Smooth muscle cell (in vitro differentiated cells): ENCODE results near the gene LDLRAD4. TPM values are rescaled to one million over a fixed set of nuclear protein-coding genes. Genes with fewer than 3 reads are reported as not detected.

Source experiments
- DNase-seq: peaks from one replicate; lab custom pipeline; 2025; ENCODE audit not compliant: unreplicated experiment; lab: John Stamatoyannopoulos, UW
- H2AFZ ChIP-seq: fragments of 200-600 bp; sonication (generic); 2 replicates; pipeline ENCODE4 v1.6.0; 2016; ENCODE audit warnings: antibody characterized with exemption, low read depth, mild to moderate bottlenecking
- H3F3A ChIP-seq: fragments of 200-600 bp; sonication (generic); 2 replicates; pipeline ENCODE4 v1.6.0; 2017; ENCODE audit warnings: antibody characterized with exemption, low read depth
- H3K27ac ChIP-seq: fragments of 200-600 bp; sonication (generic); 2 replicates; pipeline ENCODE4 v1.5.1; 2016; ENCODE audit warnings: low read depth, mild to moderate bottlenecking
- H3K27me3 ChIP-seq: fragments of 200-600 bp; sonication (generic); 2 replicates; pipeline ENCODE4 v1.6.1; 2016; ENCODE audit warnings: low read depth, mild to moderate bottlenecking
- H3K36me3 ChIP-seq: fragments of 200-600 bp; sonication (generic); 2 replicates; pipeline ENCODE4 v1.5.1; 2016; ENCODE audit warnings: low read depth
- H3K4me1 ChIP-seq: fragments of 200-600 bp; sonication (generic); 2 replicates; pipeline ENCODE4 v1.5.1; 2016; ENCODE audit warnings: low read depth
- H3K4me2 ChIP-seq: fragments of 200-600 bp; sonication (generic); 2 replicates; pipeline ENCODE4 v1.6.0; 2016; ENCODE audit warnings: mild to moderate bottlenecking
- H3K4me3 ChIP-seq: fragments of 200-600 bp; sonication (generic); 2 replicates; pipeline ENCODE4 v1.5.1; 2016; ENCODE audit warnings: mild to moderate bottlenecking
- H3K79me2 ChIP-seq: fragments of 200-600 bp; sonication (generic); 2 replicates; pipeline ENCODE4 v1.6.0; 2016; ENCODE audit warnings: low read depth, mild to moderate bottlenecking
- H3K9ac ChIP-seq: fragments of 200-600 bp; sonication (generic); 2 replicates; pipeline ENCODE4 v1.6.0; 2016; ENCODE audit warnings: low read depth
- H3K9me3 ChIP-seq: fragments of 200-600 bp; sonication (generic); replicated peaks from 2 replicates; pipeline ENCODE4 v1.5.1; 2016; ENCODE audit warnings: low read depth
- H4K20me1 ChIP-seq: fragments of 200-600 bp; sonication (generic); 2 replicates; pipeline ENCODE4 v1.6.0; 2016; ENCODE audit warnings: low read depth
- CTCF ChIP-seq: fragments of 200-600 bp; sonication (generic); IDR thresholded peaks from 2 replicates; pipeline ENCODE4 v1.5.1; 2017; ENCODE audit warnings: borderline replicate concordance, mild to moderate bottlenecking, antibody characterized with exemption; ENCODE audit not compliant: insufficient read depth, poor library complexity, severe bottlenecking
- WGBS: methylation state at CpG from one replicate; pipeline ENCODE4 v1.1.7; 2016; ENCODE audit warnings: low lambda C conversion rate; 5-methylcytosine and 5-hydroxymethylcytosine counted together
- polyA plus RNA-seq: library from polyadenylated mRNA; unstranded; fragments of >200 nt; fragmentation: Nextera tagmentation; extraction: Ambion mirVana; gene quantifications from 2 replicates; pipeline ENCODE4 v1.2.1, GENCODE V29; 2016
- total RNA-seq: library from RNA; depleted of rRNA; stranded (reverse); fragments of >200 nt; gene quantifications from 2 replicates; pipeline ENCODE4 v1.2.3, GENCODE V29; 2014

Gene LDLRAD4
- total and polyA plus RNA-seq, 2 experiments from 2014 or later: 36.2 to 48.3 TPM

- Histone ChIP-seq H3K27ac (no peak overlapping the region), H2AFZ (no peak overlapping the region), H3K4me1 (no peaks in the 10 kb centered on the region), H3F3A (no peaks in the 10 kb centered on the region), H3K4me2 (no peak overlapping the region), H3K9ac (no peak overlapping the region), H4K20me1 (peaks cover 27% of the 10 kb centered on the region), H3K79me2 (no peaks in the 10 kb centered on the region), H3K36me3 (no peaks in the 10 kb centered on the region), H3K27me3 (no peaks in the 10 kb centered on the region), H3K9me3 (no peaks in the 10 kb centered on the region), H3K4me3 (no peak overlapping the region)
- no peak for TF ChIP-seq CTCF
- DNase-seq: no peak
- 90% methylated on average over 6 of the region's 6 CpGs for WGBS
Observed at GRCh38 chr18:13520306-13520705, 301.7 kb downstream of the LDLRAD4 start.

GRCh38 chr18:13520741-13521140 lies 302.2 kb downstream of the LDLRAD4 start:
- no peaks in the 10 kb centered on the region for H3F3A ChIP-seq
- H3K79me2 ChIP-seq: no peaks in the 10 kb centered on the region
- H3K4me1 ChIP-seq: no peaks in the 10 kb centered on the region
- no peak overlapping the region for H3K9ac ChIP-seq
- H3K4me2 ChIP-seq: no peak overlapping the region
- H2AFZ ChIP-seq: no peak overlapping the region
- no peak overlapping the region for H3K27ac ChIP-seq
- H3K9me3 ChIP-seq: no peaks in the 10 kb centered on the region
- 95% methylated on average over 5 of the region's 5 CpGs for WGBS
- H3K36me3 ChIP-seq: no peaks in the 10 kb centered on the region
- no peak for DNase-seq
- H3K4me3 ChIP-seq: no peak overlapping the region
- no peak for TF ChIP-seq CTCF
- H3K27me3 ChIP-seq: no peaks in the 10 kb centered on the region
- peaks cover 27% of the 10 kb centered on the region for H4K20me1 ChIP-seq

DNA sequence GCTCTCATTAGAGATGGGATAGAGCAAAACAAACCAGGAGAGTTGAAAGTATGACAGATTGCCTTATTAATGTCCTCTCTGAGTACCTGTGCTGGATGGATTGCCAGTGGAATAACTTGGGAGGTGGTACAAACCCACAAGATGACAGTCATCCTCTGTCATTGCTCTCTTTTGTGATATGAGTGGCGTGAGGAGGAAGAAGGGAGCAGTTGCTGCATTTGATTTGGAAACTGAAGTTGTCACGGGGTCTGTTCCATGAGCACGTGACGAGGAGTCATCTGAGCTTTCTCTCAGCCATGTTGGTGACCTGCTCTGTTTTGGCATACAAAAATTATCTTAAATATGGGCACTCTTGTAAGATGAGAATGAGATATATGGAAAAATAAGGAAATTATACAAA lies 302.9 kb downstream of the LDLRAD4 start:
- Histone ChIP-seq H3K4me1 (no peaks in the 10 kb centered on the region), H3K4me2 (no peak overlapping the region), H3K9ac (no peak overlapping the region), H3K9me3 (no peaks in the 10 kb centered on the region), H3K27ac (no peak overlapping the region), H3K79me2 (no peaks in the 10 kb centered on the region), H3K27me3 (no peaks in the 10 kb centered on the region), H3F3A (no peaks in the 10 kb centered on the region), H2AFZ (no peak overlapping the region), H4K20me1 (peaks cover 27% of the 10 kb centered on the region), H3K36me3 (no peaks in the 10 kb centered on the region), H3K4me3 (no peak overlapping the region)
- no peak for DNase-seq
- 93% methylated on average over 4 of the region's 4 CpGs for WGBS
- no peak for TF ChIP-seq CTCF

- Histone ChIP-seq H3F3A (no peaks in the 10 kb centered on the region), H3K4me3 (no peak overlapping the region), H3K9me3 (no peaks in the 10 kb centered on the region), H3K36me3 (no peaks in the 10 kb centered on the region), H3K27me3 (no peaks in the 10 kb centered on the region), H3K4me2 (no peak overlapping the region), H3K79me2 (no peaks in the 10 kb centered on the region), H3K4me1 (no peaks in the 10 kb centered on the region), H4K20me1 (peaks cover 32% of the 10 kb centered on the region), H2AFZ (no peak overlapping the region), H3K9ac (no peak overlapping the region), H3K27ac (no peak overlapping the region)
- WGBS: 84% methylated on average over 2 of the region's 2 CpGs
- TF ChIP-seq CTCF: no peak
- no peak for DNase-seq
Observed at GRCh38 chr18:13522256-13522655, 303.7 kb downstream of the LDLRAD4 start.
